Ammon's horn (tissue), 1 donor: ENCODE measurements around the gene CHST14.
A peak's percentile ranks its signal among the peaks of the same experiment; 100 is the strongest.

Source experiments
- DNase-seq: peaks from one replicate; pipeline ENCODE4 v3.0.0-alpha.2; 2016; ENCODE audit warnings: low spot score

CHST14 gene

DNA sequence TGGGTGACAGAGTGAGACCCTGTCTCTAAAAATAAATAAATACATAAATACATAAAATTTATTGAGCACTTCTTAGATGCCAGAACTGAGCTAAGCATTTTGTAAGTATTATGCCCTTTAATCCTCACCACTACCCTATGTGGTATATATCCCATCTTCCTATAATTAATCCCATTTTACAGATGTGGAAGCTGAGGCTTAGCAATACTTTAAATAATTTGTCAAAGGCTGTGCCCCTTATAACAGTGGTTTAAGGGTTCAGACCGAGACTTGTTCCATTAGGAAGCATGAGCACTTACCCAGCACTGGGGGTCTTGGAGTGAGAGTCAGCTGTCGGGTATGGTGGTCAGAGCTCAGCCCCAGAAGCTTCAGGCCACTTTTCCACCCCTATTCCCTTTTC, 7.5 kb upstream of the CHST14 start:
- DNase-seq = no peak

DNA sequence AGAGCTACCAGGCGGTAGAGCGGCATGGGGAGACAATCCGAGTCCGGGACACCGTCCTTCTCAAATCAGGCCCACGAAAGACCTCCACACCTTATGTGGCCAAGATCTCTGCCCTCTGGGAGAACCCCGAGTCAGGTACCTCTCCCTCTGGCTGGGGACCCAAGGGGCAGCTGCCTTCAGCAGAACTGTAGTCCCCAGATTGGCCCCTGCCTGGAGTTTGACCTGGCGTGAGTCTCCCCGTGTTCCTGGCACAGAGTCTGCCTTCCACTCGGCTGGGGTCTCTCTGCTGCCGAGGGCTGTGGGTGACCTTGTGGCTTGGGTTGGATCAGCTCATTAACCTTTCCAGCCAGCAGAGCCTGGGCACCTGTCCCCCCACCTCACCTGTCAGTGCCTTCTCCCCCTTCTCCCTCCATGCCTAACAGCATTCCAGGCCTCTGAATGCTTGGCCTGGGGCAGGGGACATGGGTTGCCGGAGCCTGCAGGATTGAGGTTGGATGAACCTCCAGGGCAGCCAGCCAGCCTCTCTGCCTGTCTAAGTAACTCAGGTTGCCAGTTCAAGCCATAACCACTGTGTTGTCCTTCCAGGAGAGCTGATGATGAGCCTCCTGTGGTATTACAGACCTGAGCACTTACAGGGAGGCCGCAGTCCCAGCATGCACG, 6.8 kb upstream of the CHST14 start:
- DNase-seq = no peak

DNA sequence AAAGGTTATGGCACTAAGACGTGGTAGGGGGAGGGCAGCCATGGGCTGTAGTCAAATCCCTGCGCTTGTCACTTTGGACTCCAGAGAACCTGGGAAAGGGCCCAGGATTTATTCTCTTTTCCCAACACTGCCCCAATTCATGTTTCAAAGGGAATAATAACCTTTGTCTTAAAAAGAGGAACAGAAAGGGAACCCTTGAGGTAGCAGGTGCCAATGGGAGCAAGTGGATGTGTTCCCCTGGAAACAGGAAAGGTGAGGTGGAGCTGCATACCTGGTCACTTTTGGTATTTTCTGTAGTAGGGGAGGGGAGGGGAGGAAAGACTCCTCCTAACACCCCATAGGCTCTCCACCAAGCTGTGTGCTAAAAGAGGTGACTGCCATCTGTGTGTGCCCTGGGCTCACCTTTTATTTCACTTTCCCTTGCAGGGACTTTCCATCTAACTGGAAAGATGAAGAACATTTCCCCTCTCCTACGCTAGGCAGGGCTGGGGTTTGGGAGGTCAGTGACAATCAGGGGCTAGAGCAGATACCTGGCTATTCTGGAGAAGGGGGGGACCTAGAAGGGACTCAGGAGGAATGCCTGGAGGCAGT, 6.1 kb upstream of the CHST14 start:
- no peak for DNase-seq

GRCh38 chr15:40465939-40466338, 4.8 kb upstream of the CHST14 start:
- no peak for DNase-seq

- DNase-seq = no peak
These were observed 4.1 kb upstream of the CHST14 start for GRCh38 chr15:40466426-40467260.

GRCh38 chr15:40467261-40467615, 3.5 kb upstream of the CHST14 start:
- DNase-seq = no peak

DNA sequence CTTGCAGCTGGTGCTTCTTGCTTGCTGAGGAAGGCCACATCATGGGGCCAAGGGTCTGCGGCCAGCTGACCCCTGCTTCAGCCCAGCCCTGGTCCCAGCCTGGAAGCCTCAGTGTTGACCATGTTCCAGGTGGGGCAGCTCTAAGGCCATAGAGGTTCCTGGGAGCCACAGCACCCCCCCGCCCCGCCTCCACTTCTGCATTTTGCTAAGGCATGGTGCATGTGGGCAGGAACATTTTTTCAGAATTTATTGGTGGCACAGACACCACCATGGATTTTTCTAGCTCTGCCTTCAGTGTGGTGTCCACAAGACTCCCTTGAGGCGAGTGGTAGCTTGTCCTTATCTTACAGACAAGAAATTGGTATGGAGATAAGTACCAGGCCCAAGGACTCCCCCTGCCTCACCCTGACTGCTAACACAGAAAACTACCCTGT, 1.9 kb upstream of the CHST14 start:
- DNase-seq = no peak

DNA sequence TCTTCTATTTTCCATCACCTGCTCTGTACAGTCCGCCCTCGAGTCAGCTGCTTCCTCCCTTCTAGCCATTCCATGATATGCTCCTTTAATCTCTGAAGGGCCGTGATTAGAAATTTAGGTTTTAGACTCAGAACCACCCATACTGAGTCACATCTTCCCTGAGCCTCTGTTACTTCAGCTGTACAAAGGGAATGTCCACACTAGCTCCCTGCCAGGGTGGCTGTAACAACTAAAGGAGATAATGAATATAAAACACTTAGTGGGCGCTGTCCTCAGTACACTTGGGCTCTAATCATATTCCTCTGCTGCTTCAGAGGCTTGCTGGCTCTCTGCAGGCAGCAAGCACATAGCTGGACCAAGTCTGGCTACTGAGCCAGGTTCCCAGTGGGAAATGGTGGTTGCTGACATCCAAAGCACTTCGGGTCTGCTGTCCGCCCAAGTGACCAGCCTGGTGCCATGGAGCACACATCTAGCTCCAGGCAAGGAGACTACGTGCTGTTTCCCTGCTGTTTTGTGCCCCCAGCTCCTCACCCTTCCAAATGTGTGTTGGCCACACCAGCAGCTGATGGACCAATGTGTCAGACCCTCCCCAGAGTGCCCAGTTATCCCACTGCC, 901 bp upstream of the CHST14 start:
- no peak for DNase-seq

- DNase-seq = peak; percentile 24
These were observed 472 bp downstream of the CHST14 start for GRCh38 chr15:40471105-40471807.

- DNase-seq = no peak
These were observed 995 bp downstream of the CHST14 start for GRCh38 chr15:40471808-40472150.

- no peak for DNase-seq
These were observed 1.5 kb downstream of the CHST14 start for GRCh38 chr15:40472171-40472727.

GRCh38 chr15:40474581-40474980, 3.8 kb downstream of the CHST14 start:
- DNase-seq = no peak

DNA sequence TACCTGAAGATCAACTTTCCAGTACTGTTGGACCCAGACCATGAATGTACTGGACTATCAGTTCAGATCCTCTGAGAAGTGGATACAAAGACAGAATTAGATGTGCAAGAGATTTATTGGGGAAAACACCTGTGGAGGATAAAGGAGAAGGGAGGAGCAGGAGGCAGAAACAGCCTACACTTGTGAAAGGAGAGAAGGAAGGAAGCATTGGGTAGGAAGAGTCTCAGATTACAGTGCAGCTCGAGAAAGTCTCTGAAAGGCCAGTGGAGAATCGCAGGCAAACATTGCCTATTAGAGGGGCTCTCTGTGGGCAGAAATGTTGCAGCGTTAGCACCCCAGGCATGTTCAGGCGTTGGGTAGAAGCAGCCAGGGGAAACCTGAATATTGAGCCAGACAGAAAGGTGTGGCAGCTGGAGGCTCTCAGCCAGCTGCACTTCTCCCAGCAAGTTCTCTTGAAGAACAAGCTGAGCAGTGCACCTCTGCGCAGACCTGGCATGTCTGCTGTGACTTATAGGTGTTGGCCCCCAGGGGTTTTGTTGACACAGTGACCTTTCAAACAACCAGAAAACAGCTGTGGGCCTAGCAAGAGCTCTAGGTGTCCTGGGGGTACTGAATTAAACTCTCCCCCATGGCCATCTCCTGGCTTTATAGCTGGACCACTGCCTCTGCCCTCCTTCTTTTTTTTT, 7.0 kb downstream of the CHST14 start:
- DNase-seq = no peak

GRCh38 chr15:40479024-40479423, 8.2 kb downstream of the CHST14 start:
- no peak for DNase-seq

DNA sequence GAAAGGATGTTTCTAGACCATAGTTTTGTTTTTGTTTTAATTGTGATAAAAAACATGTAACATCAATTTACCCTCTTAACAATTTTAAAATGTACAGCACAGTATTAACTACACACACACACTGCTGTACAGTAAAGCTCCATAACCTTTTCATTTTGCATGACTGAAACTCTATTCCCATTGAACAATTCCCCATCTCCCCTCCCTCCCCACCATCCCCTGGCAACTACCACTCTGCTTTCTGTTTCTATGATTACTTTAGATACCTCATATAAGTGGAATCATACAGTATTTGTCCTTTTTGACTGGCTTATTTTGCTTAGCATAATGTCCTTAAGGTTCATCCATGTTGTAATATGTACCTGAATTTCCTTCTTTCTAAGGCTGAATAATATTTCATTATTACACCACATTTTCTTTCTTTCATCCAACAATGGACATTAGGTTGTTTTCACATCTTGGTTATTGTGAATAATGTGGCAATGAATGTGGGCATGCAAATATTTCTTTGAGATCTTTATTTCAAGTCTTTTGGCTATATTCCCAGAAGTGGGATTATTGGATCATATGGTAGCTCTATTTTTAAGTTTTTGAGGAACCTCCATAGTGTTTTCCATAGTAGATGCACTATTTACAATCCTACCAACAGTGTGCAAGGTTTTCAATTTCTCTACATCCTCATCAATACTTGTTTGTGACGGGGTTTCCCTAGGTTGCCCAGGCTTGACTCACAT, 10.7 kb downstream of the CHST14 start:
- no peak for DNase-seq

DNA sequence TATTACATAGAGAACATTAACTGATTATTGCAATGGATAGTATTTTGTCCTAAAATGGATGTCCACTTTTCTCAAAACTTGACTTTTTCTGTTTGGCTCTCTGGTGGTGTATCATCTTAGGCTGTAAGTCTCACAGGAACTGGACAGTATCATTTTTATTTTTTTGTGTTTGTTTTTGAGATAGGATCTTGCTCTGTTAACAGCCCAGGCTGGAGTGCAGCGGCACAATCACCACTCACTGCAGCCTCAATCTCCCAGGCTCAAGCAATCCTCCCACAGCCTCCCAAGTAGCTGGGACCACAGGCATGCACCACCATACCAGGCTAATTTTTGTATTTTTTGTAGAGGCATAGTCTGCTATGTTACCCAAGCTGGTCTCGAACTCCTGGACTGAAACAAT, 13.1 kb downstream of the CHST14 start:
- DNase-seq = no peak

DNA sequence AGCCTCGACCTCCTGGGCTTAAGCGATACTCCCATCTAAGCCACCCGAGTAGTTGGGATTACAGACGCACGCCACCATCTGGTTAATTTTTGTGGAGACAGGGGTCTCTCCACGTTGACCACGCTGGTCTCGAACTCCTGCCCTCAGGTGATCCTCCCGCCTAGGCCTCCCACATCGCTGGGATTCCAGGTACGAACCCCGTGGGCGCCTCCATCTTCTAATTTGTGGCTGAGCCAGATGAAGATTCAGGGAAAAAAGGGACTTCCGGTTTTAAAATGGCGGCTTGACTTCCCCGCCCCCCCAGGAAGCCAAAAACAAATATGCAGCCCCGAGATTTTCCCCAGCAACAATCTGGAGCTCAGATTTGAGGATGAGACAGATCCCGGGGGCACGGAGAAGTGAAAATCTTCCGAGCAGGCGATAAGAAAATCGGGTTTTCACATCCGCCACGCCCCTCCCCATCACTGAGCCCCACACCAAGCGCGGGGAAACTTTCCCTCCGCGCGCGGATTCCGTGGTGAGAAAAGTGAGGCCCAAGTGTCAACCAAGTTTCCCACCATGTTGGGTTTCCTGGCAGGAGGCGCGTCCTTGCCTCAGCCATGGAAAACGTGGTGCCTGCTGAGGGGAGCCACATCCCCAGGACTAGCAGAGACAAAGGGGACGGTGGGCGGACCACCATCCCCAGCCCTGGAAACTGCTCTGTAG, 15.4 kb downstream of the CHST14 start:
- no peak for DNase-seq

GRCh38 chr15:40487816-40488682, 17.3 kb downstream of the CHST14 start:
- DNase-seq = no peak
